Common myeloid progenitor, CD34-positive (primary cell): ENCODE results near the gene STUB1.
"Not testable (repeated sequence)": the region's sequence is repeated elsewhere in the genome, so short reads cannot be mapped to it uniquely, and the experiment has no call there.

Experiments
- CTCF ChIA-PET: fragments of 350-600 bp; sonication (Branson Sonifier 250); formaldehyde crosslinking; loops from one replicate; lab custom pipeline; 2021; ENCODE audit warnings: antibody characterized with exemption; lab: Charles Lee
- POLR2A ChIA-PET: fragments of 350-600 bp; sonication (Branson Sonifier 250); formaldehyde crosslinking; loops from one replicate; lab custom pipeline; 2021; ENCODE audit warnings: antibody characterized with exemption; lab: Charles Lee
- DNase-seq, 3 donors: peaks; one replicate each; pipeline versions ENCODE4 v3.0.0 to v3.0.0-alpha.2; 2013
- H3K27ac ChIP-seq, 2 experiments: 1 replicate in 1 of 2; 2 replicates in 1 of 2; pipeline ENCODE4 v1.7.0; 2013; ENCODE audit warnings: inconsistent platforms in 2 of 2, low read length in 2 of 2, mild to moderate bottlenecking in 2 of 2, low read depth in 1 of 2, moderate library complexity in 1 of 2; ENCODE audit not compliant: severe bottlenecking in 2 of 2, insufficient read depth in 1 of 2, poor library complexity in 1 of 2
- H3K27me3 ChIP-seq, 5 experiments: replicated peaks in 2 of 5; 1 replicate in 3 of 5; 2 replicates in 2 of 5; pipeline versions ENCODE4 v1.6.1 to v1.7.0; 2013; ENCODE audit warnings: low read length in 4 of 5, mild to moderate bottlenecking in 2 of 5, moderate library complexity in 2 of 5, inconsistent platforms in 1 of 5; ENCODE audit not compliant: insufficient read depth in 5 of 5, control insufficient read depth in 4 of 5
- H3K36me3 ChIP-seq, 4 experiments: 1 replicate in 2 of 4; 2 replicates in 2 of 4; pipeline versions ENCODE4 v1.6.1 to v1.7.0; 2013; ENCODE audit warnings: low read length in 3 of 4, control low read depth in 1 of 4, mild to moderate bottlenecking in 1 of 4; ENCODE audit not compliant: control insufficient read depth in 4 of 4, insufficient read depth in 4 of 4
- H3K4me1 ChIP-seq, 4 experiments: 1 replicate in 3 of 4; 2 replicates in 1 of 4; pipeline versions ENCODE4 v1.6.1 to v1.7.1; 2013; ENCODE audit warnings: low read length in 3 of 4, mild to moderate bottlenecking in 3 of 4, control low read depth in 1 of 4, inconsistent platforms in 1 of 4, moderate library complexity in 1 of 4; ENCODE audit not compliant: control insufficient read depth in 4 of 4, insufficient read depth in 4 of 4; ENCODE audit errors: control extremely low read depth in 1 of 4
- H3K4me3 ChIP-seq, 7 experiments: 1 replicate in 4 of 7; 2 replicates in 3 of 7; pipeline versions ENCODE4 v1.5.1 to v1.7.0; 2013; ENCODE audit warnings: mild to moderate bottlenecking in 7 of 7, low read length in 6 of 7, moderate library complexity in 6 of 7, inconsistent platforms in 2 of 7, low read depth in 2 of 7, control low read depth in 1 of 7; ENCODE audit not compliant: insufficient read depth in 4 of 7, control insufficient read depth in 1 of 7; ENCODE audit errors: extremely low read depth in 1 of 7
- H3K9me3 ChIP-seq, 5 experiments: 1 replicate in 4 of 5; 2 replicates in 1 of 5; pipeline versions ENCODE4 v1.6.1 to v1.7.1; 2013; ENCODE audit warnings: low read length in 4 of 5, mild to moderate bottlenecking in 2 of 5, inconsistent platforms in 1 of 5, low read depth in 1 of 5, moderate library complexity in 1 of 5; ENCODE audit not compliant: control insufficient read depth in 4 of 5, insufficient read depth in 2 of 5; ENCODE audit errors: control extremely low read depth in 1 of 5
- WGBS: methylation state at CpG from one replicate; pipeline ENCODE4 v1.1.5; 2013; ENCODE audit not compliant: insufficient coverage; 5-methylcytosine and 5-hydroxymethylcytosine counted together

The STUB1 gene

GRCh38 chr16:689175-689897 lies 9.1 kb downstream of the STUB1 start:
- H3K27ac ChIP-seq: peak overlapping the region; percentile 66 to 91
- peaks cover 0 to 33% (median 32%) of the 10 kb centered on the region in 4 experiments for H3K4me1 ChIP-seq
- peaks cover 0 to 28% (median 14%) of the 10 kb centered on the region in 4 experiments for H3K36me3 ChIP-seq
- CTCF ChIA-PET: interaction anchor here (0.6 to 1.8 kb wide), 9 partner anchors 8 to 35 kb away, joined by 3 to 7 read pairs (median 3); partner anchors contain the start of gene RHOT2
- H3K4me3 ChIP-seq: peak overlapping the region; percentile 77 to 90 (median 83)
- POLR2A ChIA-PET: interaction anchor here (1.3 kb wide), 2 partner anchors 13 to 40 kb away, joined by 3 to 4 read pairs; partner anchors contain the start of gene WDR90
- DNase-seq: no peak
- H3K27me3 ChIP-seq: peaks cover 2 to 32% (median 3%) of the 10 kb centered on the region in 5 experiments
- no peaks in the 10 kb centered on the region for H3K9me3 ChIP-seq
- 91% methylated on average over 23 of the region's 26 CpGs for WGBS

DNA sequence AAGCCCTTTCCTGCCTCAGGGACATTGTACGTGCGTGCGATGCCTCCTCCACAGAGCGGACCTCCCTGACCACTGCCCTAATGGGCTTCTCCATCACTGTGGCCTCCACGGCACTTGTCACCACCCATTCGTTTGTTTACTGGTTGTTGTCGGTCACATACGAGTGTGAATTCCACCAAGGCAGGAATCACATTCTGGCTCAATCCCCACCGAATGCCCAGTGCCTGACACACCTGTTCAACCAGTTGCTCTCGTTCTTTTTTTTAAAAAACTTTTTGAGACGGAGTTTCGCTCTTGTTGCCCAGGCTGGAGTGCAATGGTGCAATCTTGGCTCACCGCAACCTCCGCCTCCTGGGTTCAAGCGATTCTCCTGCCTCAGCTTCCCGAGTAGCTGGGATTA lies 11.0 kb downstream of the STUB1 start:
- H3K27ac ChIP-seq, H3K9me3 ChIP-seq, POLR2A ChIA-PET, CTCF ChIA-PET, H3K4me3 ChIP-seq, DNase-seq: not testable (repeated sequence)
- H3K4me1 ChIP-seq: peaks cover 0 to 39% (median 35%) of the 10 kb centered on the region in 4 experiments
- peaks cover 3 to 51% (median 6%) of the 10 kb centered on the region in 5 experiments for H3K27me3 ChIP-seq
- peaks cover 0 to 18% (median 11%) of the 10 kb centered on the region in 4 experiments for H3K36me3 ChIP-seq
- WGBS: 90% methylated on average over 13 of the region's 16 CpGs

DNA sequence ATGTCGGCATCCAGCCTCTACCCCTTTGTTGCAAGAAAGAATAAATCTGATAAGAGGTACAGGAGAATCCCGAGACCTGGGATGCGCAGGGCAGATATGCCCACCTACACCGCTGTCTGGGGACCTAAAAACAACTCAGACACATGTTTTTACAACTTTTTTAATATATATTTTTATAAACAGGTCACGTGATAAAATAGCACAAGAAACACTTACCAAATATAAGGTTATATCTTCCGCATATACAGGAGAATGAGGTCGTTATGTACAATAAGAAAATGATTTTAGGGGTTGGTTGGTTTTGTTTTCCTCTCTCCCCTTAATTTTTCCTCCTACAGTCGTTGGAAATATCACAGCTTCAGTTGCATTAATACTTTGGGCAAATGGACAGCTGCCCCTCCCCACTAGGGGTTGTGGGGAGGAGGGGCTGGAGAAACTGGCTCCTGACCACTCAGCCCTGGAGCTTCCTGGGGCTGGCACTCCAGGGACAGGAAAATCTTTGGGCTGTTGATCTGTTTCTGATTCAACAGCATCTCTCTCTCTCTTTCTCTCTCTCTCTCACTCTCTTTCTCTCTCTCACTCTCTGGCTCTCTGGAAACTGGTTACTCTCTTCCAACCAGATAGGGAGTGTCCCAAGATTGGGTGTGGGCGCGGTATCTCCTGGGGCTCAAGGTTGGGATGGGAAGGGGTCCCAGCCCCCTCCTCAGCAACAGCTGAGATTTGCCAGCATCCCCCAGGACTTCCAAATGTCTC lies 12.3 kb downstream of the STUB1 start:
- no peak overlapping the region for H3K4me3 ChIP-seq
- no CpG with 5 or more reads among the region's 10 CpGs for WGBS
- H3K9me3 ChIP-seq: no peaks in the 10 kb centered on the region
- DNase-seq: no peak
- peaks cover 3 to 62% (median 7%) of the 10 kb centered on the region in 5 experiments for H3K27me3 ChIP-seq
- no peak overlapping the region for H3K27ac ChIP-seq
- H3K36me3 ChIP-seq: peaks cover 0 to 6% (median 4%) of the 10 kb centered on the region in 4 experiments
- CTCF ChIA-PET: no interaction called here
- peaks cover 0 to 39% (median 34%) of the 10 kb centered on the region in 4 experiments for H3K4me1 ChIP-seq
- POLR2A ChIA-PET: no interaction called here

DNA sequence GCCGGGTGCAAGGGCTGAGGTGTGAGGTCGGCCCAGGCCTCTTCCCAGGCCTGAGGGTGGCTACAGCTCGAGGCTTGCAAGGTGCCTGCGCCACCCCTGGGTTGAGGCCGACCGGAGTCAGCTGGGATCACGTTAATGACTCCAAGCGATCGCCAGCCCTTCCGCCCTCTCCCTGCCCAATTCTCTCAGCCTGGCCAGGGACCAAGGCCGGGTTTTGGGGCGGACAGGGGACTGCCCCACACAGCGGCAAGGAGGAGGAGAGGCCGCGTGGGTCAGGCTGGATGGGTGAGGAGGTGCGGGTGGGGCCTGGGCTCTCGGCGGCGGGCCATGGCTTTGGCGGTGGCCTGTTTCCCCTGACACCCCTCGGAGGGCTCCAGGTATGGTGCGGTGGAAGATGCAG lies 13.2 kb downstream of the STUB1 start:
- Histone ChIP-seq H3K27me3 (peaks cover 3 to 69% (median 10%) of the 10 kb centered on the region in 5 experiments), H3K36me3 (no peaks in the 10 kb centered on the region), H3K4me3 (no peak overlapping the region), H3K4me1 (peaks cover 0 to 39% (median 34%) of the 10 kb centered on the region in 4 experiments), H3K27ac (no peak overlapping the region), H3K9me3 (no peaks in the 10 kb centered on the region)
- WGBS: 63% methylated on average over 15 of the region's 22 CpGs
- ChIA-PET CTCF (no interaction called here), POLR2A (no interaction called here)
- no peak for DNase-seq

DNA sequence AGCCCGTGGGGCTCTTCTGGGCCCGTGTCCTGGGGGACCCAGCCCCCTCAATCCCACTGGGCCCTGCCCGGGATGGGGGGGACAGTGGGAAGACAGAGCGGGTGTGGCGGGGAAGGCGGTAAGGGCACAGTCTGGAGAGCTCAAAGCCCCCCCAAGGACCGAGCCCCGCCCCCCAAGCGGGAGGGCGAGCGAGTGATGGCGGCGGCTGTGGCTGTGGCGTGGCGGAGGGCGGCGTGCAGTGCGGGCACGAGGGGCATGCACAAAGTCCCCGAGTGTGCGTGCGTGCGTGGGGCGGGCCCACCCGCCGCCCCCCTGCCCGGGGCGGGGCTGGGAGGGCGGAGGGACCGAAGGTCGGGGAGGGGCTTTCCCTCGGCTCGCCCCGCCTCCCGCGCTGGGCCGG lies 13.6 kb downstream of the STUB1 start:
- 10% methylated on average over 36 of the region's 37 CpGs for WGBS
- DNase-seq: no peak
- no peaks in the 10 kb centered on the region for H3K36me3 ChIP-seq
- H3K27me3 ChIP-seq: peaks cover 3 to 73% (median 12%) of the 10 kb centered on the region in 5 experiments
- no peak overlapping the region for H3K4me3 ChIP-seq
- no peaks in the 10 kb centered on the region for H3K9me3 ChIP-seq
- POLR2A ChIA-PET: no interaction called here
- peaks cover 0 to 37% (median 32%) of the 10 kb centered on the region in 4 experiments for H3K4me1 ChIP-seq
- no peak overlapping the region for H3K27ac ChIP-seq
- CTCF ChIA-PET: no interaction called here

GRCh38 chr16:694187-694862 lies 14.1 kb downstream of the STUB1 start:
- CTCF ChIA-PET: interaction anchor here (2.2 kb wide), 1 partner anchor 10 kb away, joined by 6 read pairs; the partner anchor contains the start of gene FBXL16
- H3K27ac ChIP-seq: no peak overlapping the region
- H3K4me3 ChIP-seq: peak overlapping the region in 2 of 7 experiments; percentile 38 to 46
- POLR2A ChIA-PET: no interaction called here
- no peaks in the 10 kb centered on the region for H3K36me3 ChIP-seq
- peaks cover 0 to 31% (median 27%) of the 10 kb centered on the region in 4 experiments for H3K4me1 ChIP-seq
- no peaks in the 10 kb centered on the region for H3K9me3 ChIP-seq
- no peak for DNase-seq
- peaks cover 3 to 79% (median 12%) of the 10 kb centered on the region in 5 experiments for H3K27me3 ChIP-seq
- 3% methylated on average over 57 of the region's 64 CpGs for WGBS
